ENCODE results near the gene TCEA2. TPM values are rescaled to one million over a fixed set of nuclear protein-coding genes. Genes with fewer than 3 reads are reported as not detected.
A peak's percentile ranks its signal among the peaks of the same experiment; 100 is the strongest.

TCEA2 gene
- total and polyA plus RNA-seq, 2 of the 13 experiments (the other 11 are each of a cell fraction or from before 2014, with no cell fraction given): 28.1 to 33.7 TPM

DNA sequence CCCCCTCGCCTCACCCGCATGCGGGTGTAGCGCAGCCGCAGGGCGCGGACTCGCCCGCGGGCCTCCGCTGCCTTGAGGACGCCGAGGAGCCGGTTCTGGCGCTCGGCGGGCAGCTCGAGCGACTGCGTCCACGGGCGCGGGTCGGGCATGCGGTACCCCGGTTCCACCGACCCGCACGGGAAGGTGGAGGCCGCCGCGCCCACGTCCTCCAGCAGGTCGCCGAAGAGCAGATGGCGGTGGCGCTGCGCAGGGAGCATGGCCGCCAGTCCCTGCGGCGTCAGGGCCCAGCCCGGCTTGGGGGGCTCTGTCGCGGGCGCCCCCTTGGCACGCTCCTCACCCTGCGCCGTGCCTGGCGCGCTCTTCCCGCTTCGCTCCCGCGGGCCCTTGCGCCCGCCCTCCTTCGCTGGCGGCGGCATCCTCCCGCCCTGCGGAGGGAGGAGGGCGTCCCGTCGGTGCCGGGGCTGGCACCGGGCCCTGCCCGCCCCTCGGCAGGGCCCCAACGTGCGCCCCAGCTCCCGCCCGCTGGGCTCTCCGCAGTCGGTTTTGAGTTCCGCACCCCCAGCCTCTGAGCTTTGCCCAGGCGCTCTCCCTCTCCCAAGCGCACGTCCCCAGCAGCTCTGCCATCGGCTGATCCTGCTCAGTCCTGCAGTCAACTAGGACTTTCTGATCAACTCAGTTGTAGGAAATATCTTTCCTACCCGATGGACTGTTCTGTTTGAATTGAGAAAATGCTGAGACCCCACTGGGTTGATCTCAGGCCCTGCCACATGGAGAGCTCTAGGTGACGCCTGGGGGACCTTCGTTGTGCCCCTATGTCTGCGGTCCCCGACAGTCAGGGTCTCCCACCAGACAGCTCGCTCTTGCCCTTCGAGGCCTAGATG is 21.0 kb downstream of the TCEA2 start, which contains the start of gene LKAAEAR1 (continued):
- no peak for TF ChIP-seq GLI4 (CRISPR knock-in tag; IDR thresholded peaks at IDR 0.05; ENCODE audit: borderline replicate concordance)
- no peak for TF ChIP-seq PHF21A (CRISPR knock-in tag; IDR thresholded peaks at IDR 0.05)
- TF ChIP-seq JARID2 (CRISPR knock-in tag; IDR thresholded peaks at IDR 0.05; ENCODE audit: insufficient replicate concordance): no peak
- TF ChIP-seq, protein P1, sequence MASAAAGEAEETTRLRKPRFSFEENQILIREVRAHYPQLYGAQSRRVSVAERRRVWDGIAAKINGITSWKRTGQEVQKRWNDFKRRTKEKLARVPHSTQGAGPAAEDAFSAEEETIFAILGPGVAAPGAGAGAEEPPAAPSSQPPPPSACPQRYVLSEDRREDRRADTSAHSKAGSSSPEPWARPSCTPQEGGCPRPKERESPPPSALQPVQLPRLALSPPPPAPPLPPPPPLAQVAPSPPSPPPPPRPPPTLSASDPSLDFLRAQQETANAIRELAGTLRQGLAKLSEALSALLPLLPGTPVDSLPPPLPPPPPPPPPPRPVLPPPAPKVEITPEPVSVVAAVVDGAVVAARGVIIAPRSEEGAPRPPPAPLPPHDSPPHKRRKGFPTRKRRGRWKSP (CRISPR knock-in tag; IDR thresholded peaks at IDR 0.05): no peak
- TF ChIP-seq FOXC1 (CRISPR knock-in tag; IDR thresholded peaks at IDR 0.05; ENCODE audit: borderline replicate concordance): peak; percentile 86
- no peak for TF ChIP-seq SYNCRIP (IDR thresholded peaks at IDR 0.05; ENCODE audit: insufficient read depth, low read depth, low read length)
- TF ChIP-seq MTA1 (CRISPR knock-in tag; IDR thresholded peaks at IDR 0.05; ENCODE audit: borderline replicate concordance): peak; percentile 87
- TF ChIP-seq RNF2 (conservative IDR thresholded peaks at IDR 0.05; ENCODE audit: low read depth): 0 out of 2 replicates have a peak, but pooled peaks have one; percentile 12
- TF ChIP-seq HINFP (CRISPR knock-in tag; IDR thresholded peaks at IDR 0.05; ENCODE audit: low read depth): no peak
- TF ChIP-seq ZNF484 (CRISPR knock-in tag; IDR thresholded peaks at IDR 0.05; ENCODE audit: borderline replicate concordance, low read depth): 0 out of 2 replicates have a peak, but pooled peaks have one; percentile 33
- TF ChIP-seq TEAD3 (CRISPR knock-in tag; optimal IDR thresholded peaks at IDR 0.05; ENCODE audit: borderline replicate concordance): peak; percentile 3
- TF ChIP-seq, protein P2, sequence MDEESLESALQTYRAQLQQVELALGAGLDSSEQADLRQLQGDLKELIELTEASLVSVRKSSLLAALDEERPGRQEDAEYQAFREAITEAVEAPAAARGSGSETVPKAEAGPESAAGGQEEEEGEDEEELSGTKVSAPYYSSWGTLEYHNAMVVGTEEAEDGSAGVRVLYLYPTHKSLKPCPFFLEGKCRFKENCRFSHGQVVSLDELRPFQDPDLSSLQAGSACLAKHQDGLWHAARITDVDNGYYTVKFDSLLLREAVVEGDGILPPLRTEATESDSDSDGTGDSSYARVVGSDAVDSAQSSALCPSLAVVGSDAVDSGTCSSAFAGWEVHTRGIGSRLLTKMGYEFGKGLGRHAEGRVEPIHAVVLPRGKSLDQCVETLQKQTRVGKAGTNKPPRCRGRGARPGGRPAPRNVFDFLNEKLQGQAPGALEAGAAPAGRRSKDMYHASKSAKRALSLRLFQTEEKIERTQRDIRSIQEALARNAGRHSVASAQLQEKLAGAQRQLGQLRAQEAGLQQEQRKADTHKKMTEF (CRISPR knock-in tag; IDR thresholded peaks at IDR 0.05): 0 out of 2 replicates have a peak, but pooled peaks have one; percentile 7
- no peak for TF ChIP-seq ARID2 (CRISPR knock-in tag; IDR thresholded peaks at IDR 0.05; ENCODE audit: borderline replicate concordance)
- no peak for TF ChIP-seq ARNT (IDR thresholded peaks at IDR 0.05)
- TF ChIP-seq DNMT1 (CRISPR knock-in tag; IDR thresholded peaks at IDR 0.05): peak; percentile 88; the same call in 1 of the 2 replicates
- TF ChIP-seq ZNF274 (CRISPR knock-in tag; IDR thresholded peaks at IDR 0.05): no peak
- TF ChIP-seq TOPORS (CRISPR knock-in tag; IDR thresholded peaks at IDR 0.05): no peak
- TF ChIP-seq ZBTB7B (CRISPR knock-in tag; IDR thresholded peaks at IDR 0.05): peak; percentile 13; the same call in 1 of the 2 replicates
- no peak for TF ChIP-seq ZNF556 (CRISPR knock-in tag; IDR thresholded peaks at IDR 0.05; ENCODE audit: borderline replicate concordance)
- peak; percentile 48; the same call in 1 of the 2 replicates for TF ChIP-seq ZBTB38 (CRISPR knock-in tag; IDR thresholded peaks at IDR 0.05)
- no peak for TF ChIP-seq KLF6 (CRISPR knock-in tag; IDR thresholded peaks at IDR 0.05)
- TF ChIP-seq ZMYM3 (CRISPR knock-in tag; IDR thresholded peaks at IDR 0.05): no peak
- peak; percentile 14 for TF ChIP-seq XRCC5 (optimal IDR thresholded peaks at IDR 0.05; ENCODE audit: low read length)
- no peak; the same call in 1 of the 2 replicates for TF ChIP-seq ZNF143 (CRISPR knock-in tag; IDR thresholded peaks at IDR 0.05)
- TF ChIP-seq MXD4 (CRISPR knock-in tag; IDR thresholded peaks at IDR 0.05): 0 out of 2 replicates have a peak, but pooled peaks have one; percentile 9
- TF ChIP-seq, protein P3, sequence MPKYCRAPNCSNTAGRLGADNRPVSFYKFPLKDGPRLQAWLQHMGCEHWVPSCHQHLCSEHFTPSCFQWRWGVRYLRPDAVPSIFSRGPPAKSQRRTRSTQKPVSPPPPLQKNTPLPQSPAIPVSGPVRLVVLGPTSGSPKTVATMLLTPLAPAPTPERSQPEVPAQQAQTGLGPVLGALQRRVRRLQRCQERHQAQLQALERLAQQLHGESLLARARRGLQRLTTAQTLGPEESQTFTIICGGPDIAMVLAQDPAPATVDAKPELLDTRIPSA (CRISPR knock-in tag; IDR thresholded peaks at IDR 0.05; ENCODE audit: borderline replicate concordance): peak; percentile 61; the same call in 1 of the 2 replicates
